HepG2 (cell line): Measurements from ENCODE around the gene WDR54. TPM values are rescaled to one million over a fixed set of nuclear protein-coding genes. Genes with fewer than 3 reads are reported as not detected.

Experiments used
- FOXA1 ChIP-seq, 2 experiments: fragments of 450-650 bp in 1 of 2; sonication (generic) in 1 of 2; formaldehyde crosslinking in 1 of 2; IDR thresholded peaks; 2 replicates each; pipeline versions ENCODE4 v1.4.0 to v1.6.1; 2016 to 2020; ENCODE audit warnings: missing genetic modification reagents in 1 of 2
- GTF2F1 ChIP-seq: fragments of 150-350 bp; IDR thresholded peaks from 2 replicates; pipeline ENCODE4 v1.6.1; 2014; ENCODE audit warnings: low read length
- ISX ChIP-seq: sonication (generic); formaldehyde crosslinking; conservative IDR thresholded peaks from 2 replicates; pipeline ENCODE4 v1.5.0; 2020; ENCODE audit warnings: missing genetic modification reagents
- KDM2A ChIP-seq: sonication (generic); formaldehyde crosslinking; IDR thresholded peaks from 2 replicates; pipeline ENCODE4 v1.4.0; 2020; ENCODE audit warnings: low read depth, missing genetic modification reagents, borderline replicate concordance
- NFAT5 ChIP-seq: sonication (generic); formaldehyde crosslinking; IDR thresholded peaks from 2 replicates; pipeline ENCODE4 v1.4.0; 2020; ENCODE audit warnings: missing genetic modification reagents
- REST ChIP-seq, 2 experiments: IDR thresholded peaks; 2 replicates each; pipeline ENCODE4 v1.6.1; 2011 to 2012; ENCODE audit warnings: low read length in 2 of 2, borderline replicate concordance in 1 of 2, low read depth in 1 of 2, mild to moderate bottlenecking in 1 of 2, moderate library complexity in 1 of 2
- RFX1 ChIP-seq: fragments of 450-650 bp; IDR thresholded peaks from 2 replicates; pipeline ENCODE4 v1.6.1; 2017
- TCF7 ChIP-seq: sonication (generic); IDR thresholded peaks from 2 replicates; pipeline ENCODE4 v1.6.1; 2016; ENCODE audit warnings: antibody characterized with exemption, low read depth
- ZNF496 ChIP-seq: sonication (generic); formaldehyde crosslinking; IDR thresholded peaks from 2 replicates; pipeline ENCODE4 v1.8.1; 2023; ENCODE audit warnings: mild to moderate bottlenecking, moderate library complexity, missing genetic modification reagents; ENCODE audit not compliant: insufficient replicate concordance
- ZNF557 ChIP-seq: sonication (generic); formaldehyde crosslinking; IDR thresholded peaks from 2 replicates; pipeline ENCODE4 v1.4.0; 2020; ENCODE audit warnings: missing genetic modification reagents
- ZNF564 ChIP-seq: sonication (generic); formaldehyde crosslinking; IDR thresholded peaks from 2 replicates; pipeline ENCODE4 v1.8.1; 2023; ENCODE audit warnings: mild to moderate bottlenecking, missing genetic modification reagents
- ZNF619 ChIP-seq: sonication (generic); formaldehyde crosslinking; IDR thresholded peaks from 2 replicates; pipeline ENCODE4 v1.4.0; 2020; ENCODE audit warnings: mild to moderate bottlenecking, missing genetic modification reagents
- ZNF670 ChIP-seq: sonication (generic); formaldehyde crosslinking; IDR thresholded peaks from 2 replicates; pipeline ENCODE4 v1.8.0; 2022; ENCODE audit warnings: mild to moderate bottlenecking, missing genetic modification reagents, borderline replicate concordance
- ZNF720 ChIP-seq: sonication (generic); formaldehyde crosslinking; IDR thresholded peaks from 2 replicates; pipeline ENCODE4 v1.4.0; 2020; ENCODE audit warnings: missing genetic modification reagents
- polyA plus RNA-seq, 8 experiments: library from polyadenylated mRNA; depleted of rRNA in 3 of 8; stranded (reverse) in 7 of 8; unstranded in 1 of 8; fragments of >200 nt; fragmentation: Illumina TruSeq in 4 of 8; extraction: Trizol in 4 of 8; gene quantifications; 2 replicates each; pipeline versions ENCODE4 v1.2.1 to v1.2.3, GENCODE V29; 2011 to 2016; ENCODE audit warnings: low read depth in 4 of 8, missing spikeins in 1 of 8, mixed read lengths in 1 of 8; ENCODE audit not compliant: insufficient read depth in 1 of 8
- total RNA-seq, 5 experiments: library from RNA; depleted of rRNA; stranded (reverse); fragments of >200 nt; fragmentation: Illumina TruSeq; extraction: Trizol; gene quantifications; 2 replicates each; pipeline ENCODE4 v1.2.3, GENCODE V29; 2016; ENCODE audit warnings: low read depth in 1 of 5

WDR54 gene
- total and polyA plus RNA-seq, 2 of the 13 experiments (the other 11 are each of a cell fraction or from before 2014, with no cell fraction given) = 2.0 to 17.3 TPM

GRCh38 chr2:74429487-74430451 is 8.2 kb downstream of the WDR54 start (continued):
- TF ChIP-seq REST (IDR thresholded peaks at IDR 0.05; ENCODE audit: borderline replicate concordance in 1 of 2, low read depth in 1 of 2, low read length in 2 of 2) = peak in 1 of 2 experiments; percentile 66; a peak in 2 of 4 replicates
- TF ChIP-seq ZNF557 = no peak
- TF ChIP-seq ZNF670 (CRISPR knock-in tag) = peak; percentile 56; the same call in 1 of the 2 replicates
- TF ChIP-seq NFAT5 = no peak
- TF ChIP-seq RFX1 = no peak
- TF ChIP-seq KDM2A = peak; percentile 71; the same call in 1 of the 2 replicates
- 0 out of 2 replicates have a peak, but pooled peaks have one; percentile 65 for TF ChIP-seq ZNF564 (CRISPR knock-in tag)
- TF ChIP-seq GTF2F1 = no peak
- TF ChIP-seq TCF7 = peak; percentile 32; the same call in 1 of the 2 replicates
- no peak for TF ChIP-seq ISX (CRISPR knock-in tag)
- TF ChIP-seq ZNF720 = no peak
- TF ChIP-seq FOXA1 (IDR thresholded peaks at IDR 0.05) = no peak
- TF ChIP-seq FOXA1 (CRISPR knock-in tag; IDR thresholded peaks at IDR 0.05) = no peak
- TF ChIP-seq ZNF496 (CRISPR knock-in tag) = no peak
- peak; percentile 71 for TF ChIP-seq ZNF619 (CRISPR knock-in tag)
